GM12878 (cell line): ENCODE measurements around the gene LIN7C. TPM values are rescaled to one million over a fixed set of nuclear protein-coding genes. Genes with fewer than 3 reads are reported as not detected.

Experiments used
- ATAC-seq: fragments of 200-7000 bp; cut with Tn5 transposase; 3 replicates; pipeline ENCODE4 v1.9.1; 2020; ENCODE audit warnings: mild to moderate bottlenecking, moderate library complexity
- BruUV-seq: library from RNA; stranded (reverse); fragments of 400-500 nt; replicated peaks from 2 replicates; lab custom pipeline; 2021; lab: Mats Ljungman, UMichigan
- CTCF ChIA-PET: fragments of 300-600 bp; sonication (Branson Sonifier 250); formaldehyde crosslinking; extraction: SDS; loops from one replicate; lab custom pipeline; 2021; ENCODE audit warnings: inconsistent platforms; lab: Yijun Ruan, JAX
- POLR2A ChIA-PET: fragments of 350-600 bp; formaldehyde crosslinking; extraction: SDS; loops from one replicate; lab custom pipeline; 2021; ENCODE audit warnings: inconsistent platforms; lab: Charles Lee
- RAD21 ChIA-PET: fragments of 300-600 bp; sonication (Branson Sonifier 250); formaldehyde crosslinking; loops from one replicate; lab custom pipeline; 2023; ENCODE audit warnings: antibody characterized with exemption; ENCODE audit not compliant: unreplicated experiment; lab: Charles Lee
- SMC1A ChIA-PET: fragments of 300-600 bp; sonication (Branson Sonifier 250); formaldehyde crosslinking; loops from one replicate; lab custom pipeline; 2023; ENCODE audit not compliant: unreplicated experiment, uncharacterized antibody; lab: Charles Lee
- DNase-seq: peaks from one replicate; pipeline ENCODE4 v3.0.0-alpha.2; 2011; ENCODE audit warnings: low read depth, low spot score
- FAIRE-seq: peaks from 3 replicates; lab custom pipeline; 2011; peaks lifted over from hg19 to GRCh38; lab: Jason Lieb, UNC
- H2AFZ ChIP-seq: 2 replicates; pipeline ENCODE4 v1.6.0; 2011; ENCODE audit warnings: low read depth, low read length, control low read depth; ENCODE audit not compliant: control insufficient read depth
- H3K27ac ChIP-seq: 2 replicates; pipeline ENCODE4 v1.5.1; 2011; ENCODE audit warnings: control low read depth; ENCODE audit not compliant: control insufficient read depth, insufficient read depth
- H3K27me3 ChIP-seq, 2 experiments: replicated peaks in 1 of 2; 2 replicates each; pipeline versions ENCODE4 v1.6.0 to v1.6.1; 2011; ENCODE audit warnings: low read length in 1 of 2; ENCODE audit not compliant: control insufficient read depth in 2 of 2, insufficient read depth in 2 of 2
- H3K36me3 ChIP-seq, 2 experiments: 2 replicates each; pipeline ENCODE4 v1.5.1; 2011; ENCODE audit warnings: low read length in 1 of 2; ENCODE audit not compliant: control insufficient read depth in 2 of 2, insufficient read depth in 2 of 2
- H3K4me1 ChIP-seq: 2 replicates; pipeline ENCODE4 v1.6.1; 2011; ENCODE audit warnings: mild to moderate bottlenecking, low read length, moderate library complexity, mixed read lengths; ENCODE audit not compliant: control insufficient read depth, insufficient read depth
- H3K4me2 ChIP-seq: 2 replicates; pipeline ENCODE4 v1.6.0; 2011; ENCODE audit warnings: control low read depth; ENCODE audit not compliant: control insufficient read depth, insufficient read depth
- H3K4me3 ChIP-seq: fragments of 200-600 bp; sonication (generic); 2 replicates; pipeline ENCODE4 v1.5.1; 2016
- H3K79me2 ChIP-seq: 2 replicates; pipeline ENCODE4 v1.6.0; 2011; ENCODE audit warnings: low read length; ENCODE audit not compliant: control insufficient read depth, insufficient read depth
- H3K9ac ChIP-seq: 2 replicates; pipeline ENCODE4 v1.8.0; 2011; ENCODE audit warnings: low read length, control low read depth, mixed read lengths; ENCODE audit not compliant: control insufficient read depth, insufficient read depth
- H3K9me3 ChIP-seq: replicated peaks from 3 replicates; pipeline ENCODE4 v1.5.1; 2011; ENCODE audit warnings: mild to moderate bottlenecking, low read length; ENCODE audit not compliant: control insufficient read depth, insufficient read depth
- H4K20me1 ChIP-seq: 2 replicates; pipeline ENCODE4 v1.6.0; 2011; ENCODE audit not compliant: control insufficient read depth, insufficient read depth
- ATF7 ChIP-seq: fragments of 450-650 bp; IDR thresholded peaks from 2 replicates; pipeline ENCODE4 v1.6.1; 2016; ENCODE audit warnings: low read depth, mild to moderate bottlenecking
- BHLHE40 ChIP-seq, 2 experiments: fragments of 450-650 bp in 1 of 2; IDR thresholded peaks; 2 replicates each; pipeline ENCODE4 v1.6.1; 2011 to 2017; ENCODE audit warnings: low read depth in 2 of 2, borderline replicate concordance in 1 of 2, improper control_type of control experiment in 1 of 2, low read length in 1 of 2, mild to moderate bottlenecking in 1 of 2
- CHD2 ChIP-seq: IDR thresholded peaks from 2 replicates; pipeline ENCODE4 v1.6.1; 2011; ENCODE audit warnings: low read depth, low read length, improper control_type of control experiment, borderline replicate concordance
- EED ChIP-seq: sonication (generic); IDR thresholded peaks from 2 replicates; pipeline ENCODE4 v1.6.1; 2016; ENCODE audit warnings: antibody characterized with exemption, low read depth
- FOXM1 ChIP-seq: IDR thresholded peaks from 2 replicates; pipeline ENCODE4 v1.6.1; 2012; ENCODE audit warnings: low read depth, mild to moderate bottlenecking, inconsistent platforms, low read length, moderate library complexity
- KAT2A ChIP-seq: conservative IDR thresholded peaks from 2 replicates; pipeline ENCODE4 v1.6.1; 2011; ENCODE audit warnings: low read depth, low read length; ENCODE audit not compliant: control insufficient read depth
- KDM1A ChIP-seq: fragments of 200-600 bp; sonication (generic); IDR thresholded peaks from 2 replicates; pipeline ENCODE4 v1.6.1; 2016; ENCODE audit warnings: borderline replicate concordance
- MTA3 ChIP-seq: IDR thresholded peaks from 2 replicates; pipeline ENCODE4 v1.6.1; 2012; ENCODE audit warnings: low read length, inconsistent platforms, borderline replicate concordance
- NFIC ChIP-seq: IDR thresholded peaks from 2 replicates; pipeline ENCODE4 v1.6.1; 2012; ENCODE audit warnings: low read depth, mild to moderate bottlenecking, inconsistent platforms, low read length, moderate library complexity
- PRDM15 ChIP-seq: fragments of 450-650 bp; formaldehyde crosslinking; IDR thresholded peaks from 2 replicates; pipeline ENCODE4 v1.4.0; 2020; ENCODE audit warnings: mild to moderate bottlenecking, moderate library complexity
- SMC3 ChIP-seq: IDR thresholded peaks from 2 replicates; pipeline ENCODE4 v1.6.1; 2011; ENCODE audit warnings: low read length, improper control_type of control experiment, borderline replicate concordance
- SPI1 ChIP-seq: IDR thresholded peaks from 2 replicates; pipeline ENCODE4 v1.6.1; 2011; ENCODE audit warnings: low read depth, mild to moderate bottlenecking, low read length, moderate library complexity, borderline replicate concordance; ENCODE audit not compliant: insufficient read depth
- SRF ChIP-seq, 2 experiments: IDR thresholded peaks; 2 replicates each; pipeline ENCODE4 v1.6.1; 2011; ENCODE audit warnings: low read depth in 2 of 2, low read length in 2 of 2, mild to moderate bottlenecking in 1 of 2, moderate library complexity in 1 of 2
- TCF3 ChIP-seq: IDR thresholded peaks from 2 replicates; pipeline ENCODE4 v1.6.1; 2012; ENCODE audit warnings: low read depth, mild to moderate bottlenecking, low read length, borderline replicate concordance; ENCODE audit not compliant: insufficient read depth
- TCF7 ChIP-seq: IDR thresholded peaks from 2 replicates; pipeline ENCODE4 v1.6.1; 2014; ENCODE audit warnings: antibody characterized with exemption, borderline replicate concordance
- WRNIP1 ChIP-seq: IDR thresholded peaks from 2 replicates; pipeline ENCODE4 v1.6.1; 2011; ENCODE audit warnings: low read depth, low read length, improper control_type of control experiment, borderline replicate concordance
- YBX1 ChIP-seq: fragments of 450-650 bp; IDR thresholded peaks from 2 replicates; pipeline ENCODE4 v1.6.1; 2016; ENCODE audit warnings: antibody characterized with exemption
- ZBED1 ChIP-seq: IDR thresholded peaks from 2 replicates; pipeline ENCODE4 v1.6.1; 2016; ENCODE audit warnings: borderline replicate concordance
- ZNF384 ChIP-seq: IDR thresholded peaks from 2 replicates; pipeline ENCODE4 v1.6.1; 2012; ENCODE audit warnings: low read depth, mild to moderate bottlenecking, low read length, improper control_type of control experiment, borderline replicate concordance
- ZSCAN29 ChIP-seq: fragments of 450-650 bp; IDR thresholded peaks from 2 replicates; pipeline ENCODE4 v1.6.1; 2017; ENCODE audit warnings: mild to moderate bottlenecking, moderate library complexity
- in situ Hi-C: fragments of 300-500 bp; cut with MboI; formaldehyde crosslinking; loops from 9 replicates; pipeline ENCODE4 v1.14.3; 2018; ENCODE audit warnings: mixed read lengths
- intact Hi-C: fragments of 100-400 bp; cut with micrococcal nuclease; formaldehyde crosslinking; loops from one replicate; pipeline ENCODE4 v1.14.2; 2022; ENCODE audit not compliant: unreplicated experiment
- polyA plus RNA-seq, 11 experiments: library from polyadenylated mRNA; depleted of rRNA in 4 of 11; unstranded in 6 of 11; stranded (reverse) in 5 of 11; fragments of >200 nt; fragmentation: Nextera tagmentation in 4 of 11; fragmentation: Illumina TruSeq in 1 of 11; extraction: Ambion mirVana in 4 of 11; extraction: Trizol in 1 of 11; gene quantifications; 1 replicate in 1 of 11; 2 replicates in 10 of 11; pipeline versions ENCODE4 v1.2.1 to v1.2.3, GENCODE V29; 2011 to 2016; ENCODE audit warnings: inconsistent platforms in 2 of 11, missing spikeins in 2 of 11, low read depth in 1 of 11
- total RNA-seq, 4 experiments: library from RNA; depleted of rRNA in 3 of 4; stranded (reverse); fragments of >200 nt in 3 of 4; fragmentation: Illumina TruSeq in 1 of 4; extraction: Trizol in 1 of 4; gene quantifications; 2 replicates each; pipeline versions ENCODE4 v1.2.1 to v1.2.3, GENCODE V29; 2013 to 2021

Gene LIN7C
- total and polyA plus RNA-seq, 10 of the 15 experiments (the other 5 are each of a cell fraction or from before 2014, with no cell fraction given): 6.0 to 23.7 (median 15.1) TPM

- no peak for DNase-seq
- FAIRE-seq: no peak
- no peaks in the 10 kb centered on the region; the same call in 2 of the 3 replicates for H3K9me3 ChIP-seq
- intact Hi-C loops (loop anchor here (10.0 kb wide), 1 partner anchor 1834 kb away; no protein-coding TSS in a partner anchor), in situ Hi-C loops (no loop called here)
- SMC1A ChIA-PET: no interaction called here
- TF ChIP-seq NFIC: no peak
- no peak for TF ChIP-seq SRF (IDR thresholded peaks at IDR 0.05; ENCODE audit: low read depth in 2 of 2, low read length in 2 of 2)
- TF ChIP-seq FOXM1: no peak
- TF ChIP-seq ZSCAN29: no peak
- no peak for TF ChIP-seq KAT2A
- no peak for TF ChIP-seq CHD2
- TF ChIP-seq SMC3: no peak
- no peak for TF ChIP-seq KDM1A
- TF ChIP-seq YBX1: no peak
- no peak for TF ChIP-seq TCF7
- TF ChIP-seq ZBED1: no peak
- TF ChIP-seq MTA3: no peak
- no peak for TF ChIP-seq TCF3
- no peak for TF ChIP-seq ATF7
- no peak for TF ChIP-seq BHLHE40 (IDR thresholded peaks at IDR 0.05; ENCODE audit: borderline replicate concordance in 1 of 2, low read depth in 2 of 2, low read length in 1 of 2)
- no peak for TF ChIP-seq EED
- TF ChIP-seq PRDM15 (CRISPR knock-in tag): no peak
- no peak for TF ChIP-seq ZNF384
- no peak for TF ChIP-seq SPI1
- TF ChIP-seq WRNIP1: no peak
- ATAC-seq: no peak
- H3K36me3 ChIP-seq: peaks cover 1 to 12% of the 10 kb centered on the region in 2 experiments; a peak in 2 of 4 replicates
- no peak overlapping the region for H3K4me2 ChIP-seq
- no peak overlapping the region for H3K27ac ChIP-seq
- RAD21 ChIA-PET: no interaction called here
- no peak overlapping the region for H2AFZ ChIP-seq
- no peaks in the 10 kb centered on the region for H3K4me1 ChIP-seq
- H3K4me3 ChIP-seq: no peak overlapping the region
- CTCF ChIA-PET: interaction anchor here (0.7 to 9.3 kb wide), 3 partner anchors 15 to 316 kb away, joined by 3 to 119 read pairs (median 96); no protein-coding TSS in a partner anchor
- H4K20me1 ChIP-seq: no peaks in the 10 kb centered on the region
- H3K9ac ChIP-seq: no peak overlapping the region
- BruUV-seq: no TSS peak
- peaks cover 27% of the 10 kb centered on the region for H3K79me2 ChIP-seq
- no peaks in the 10 kb centered on the region for H3K27me3 ChIP-seq
- POLR2A ChIA-PET: no interaction called here
These were observed 5.5 kb downstream of the LIN7C start for GRCh38 chr11:27501100-27501499.
